HEK293 (cell line): ENCODE data around the gene WDR91.
A peak's percentile ranks its signal among the peaks of the same experiment; 100 is the strongest.

Source experiments
- EGR2 ChIP-seq: fragments of 450-650 bp; formaldehyde crosslinking; IDR thresholded peaks from 2 replicates; pipeline ENCODE4 v1.5.1; 2016; ENCODE audit warnings: low read depth, missing biosample characterization, missing genetic modification characterization
- PBX3 ChIP-seq: sonication (generic); formaldehyde crosslinking; IDR thresholded peaks from 2 replicates; pipeline ENCODE4 v1.8.1; 2022; ENCODE audit warnings: mild to moderate bottlenecking, moderate library complexity, missing genetic modification reagents
- SETDB1 ChIP-seq: IDR thresholded peaks from one replicate; pipeline ENCODE4 v1.6.1; 2017; ENCODE audit warnings: mild to moderate bottlenecking, low read length, moderate library complexity, mixed read lengths; ENCODE audit not compliant: insufficient read length
- SP2 ChIP-seq: fragments of 450-650 bp; formaldehyde crosslinking; IDR thresholded peaks from 2 replicates; pipeline ENCODE4 v1.5.1; 2016; ENCODE audit warnings: missing biosample characterization, missing genetic modification characterization
- SP3 ChIP-seq: fragments of 450-650 bp; formaldehyde crosslinking; IDR thresholded peaks from 2 replicates; pipeline ENCODE4 v1.5.1; 2016; ENCODE audit warnings: missing biosample characterization, missing genetic modification characterization
- ZBTB7A ChIP-seq: fragments of 450-650 bp; formaldehyde crosslinking; IDR thresholded peaks from 2 replicates; pipeline ENCODE4 v1.5.1; 2016; ENCODE audit warnings: low read depth, missing biosample characterization, missing genetic modification characterization
- ZNF292 ChIP-seq: fragments of 450-650 bp; formaldehyde crosslinking; IDR thresholded peaks from 2 replicates; pipeline ENCODE4 v1.5.1; 2016; ENCODE audit warnings: low read depth, missing biosample characterization, missing genetic modification characterization, borderline replicate concordance
- ZNF302 ChIP-seq: fragments of 450-650 bp; formaldehyde crosslinking; IDR thresholded peaks from 2 replicates; pipeline ENCODE4 v1.5.1; 2016; ENCODE audit warnings: missing biosample characterization, missing genetic modification characterization, low read depth
- ZNF530 ChIP-seq: fragments of 450-650 bp; formaldehyde crosslinking; IDR thresholded peaks from 2 replicates; pipeline ENCODE4 v1.5.1; 2016; ENCODE audit warnings: low read depth, missing biosample characterization, missing genetic modification characterization
- ZNF549 ChIP-seq: fragments of 450-650 bp; IDR thresholded peaks from 2 replicates; pipeline ENCODE4 v1.5.1; 2018; ENCODE audit warnings: missing biosample characterization, missing genetic modification characterization, mild to moderate bottlenecking, inconsistent platforms, moderate library complexity
- ZNF658 ChIP-seq: fragments of 450-650 bp; formaldehyde crosslinking; IDR thresholded peaks from 2 replicates; pipeline ENCODE4; 2016; ENCODE audit warnings: missing biosample characterization, missing genetic modification characterization
- TF ChIP-seq, protein P1 (sequence below): fragments of 450-650 bp; formaldehyde crosslinking; IDR thresholded peaks from 2 replicates; pipeline ENCODE4 v1.5.1; 2016; ENCODE audit warnings: missing biosample characterization, missing genetic modification characterization

DNA sequence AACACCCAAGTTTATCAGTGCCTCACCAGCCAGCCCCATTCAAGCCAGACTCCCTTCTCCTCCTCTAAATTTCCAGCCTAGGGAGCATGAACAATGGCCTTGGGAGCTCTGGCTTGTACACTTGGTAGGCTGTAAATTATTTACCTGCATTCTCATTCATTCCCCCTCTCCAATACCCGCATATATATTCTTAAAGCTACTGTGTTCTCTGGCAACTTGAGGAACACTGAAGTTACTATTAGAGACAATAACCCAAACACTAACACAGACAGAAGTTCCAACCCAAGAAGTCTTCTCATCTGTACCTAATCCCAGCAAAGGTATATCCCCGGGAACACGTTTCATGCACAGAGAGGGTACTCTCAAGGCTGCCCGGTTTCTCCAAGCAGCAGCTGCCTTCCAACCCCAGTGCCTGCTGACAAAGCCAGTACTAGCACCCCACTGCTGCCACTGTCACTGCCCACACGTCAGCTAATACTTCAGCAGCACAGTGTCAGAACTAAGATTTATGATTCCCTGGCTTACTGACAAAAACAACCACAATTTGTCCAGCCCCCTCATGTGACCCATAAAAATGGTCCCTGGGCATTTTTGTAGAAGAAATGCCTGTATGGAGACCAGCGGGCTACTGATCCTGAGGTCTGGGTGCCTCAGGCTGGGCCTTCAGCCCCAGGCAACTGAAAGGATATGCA is 3.1 kb downstream of the WDR91 start:
- TF ChIP-seq ZNF292 (no peak), ZNF530 (tag by site-specific recombination) (no peak), EGR2 (tag by site-specific recombination) (0 out of 2 replicates have a peak, but pooled peaks have one; percentile 39), ZBTB7A (no peak), ZNF658 (tag by site-specific recombination) (no peak), SP3 (tag by site-specific recombination) (no peak), ZNF549 (no peak), PBX3 (CRISPR knock-in tag) (no peak), SP2 (peak; percentile 12; the same call in 1 of the 2 replicates), SETDB1 (no peak), ZNF302 (tag by site-specific recombination) (no peak)
- TF ChIP-seq, protein P1, sequence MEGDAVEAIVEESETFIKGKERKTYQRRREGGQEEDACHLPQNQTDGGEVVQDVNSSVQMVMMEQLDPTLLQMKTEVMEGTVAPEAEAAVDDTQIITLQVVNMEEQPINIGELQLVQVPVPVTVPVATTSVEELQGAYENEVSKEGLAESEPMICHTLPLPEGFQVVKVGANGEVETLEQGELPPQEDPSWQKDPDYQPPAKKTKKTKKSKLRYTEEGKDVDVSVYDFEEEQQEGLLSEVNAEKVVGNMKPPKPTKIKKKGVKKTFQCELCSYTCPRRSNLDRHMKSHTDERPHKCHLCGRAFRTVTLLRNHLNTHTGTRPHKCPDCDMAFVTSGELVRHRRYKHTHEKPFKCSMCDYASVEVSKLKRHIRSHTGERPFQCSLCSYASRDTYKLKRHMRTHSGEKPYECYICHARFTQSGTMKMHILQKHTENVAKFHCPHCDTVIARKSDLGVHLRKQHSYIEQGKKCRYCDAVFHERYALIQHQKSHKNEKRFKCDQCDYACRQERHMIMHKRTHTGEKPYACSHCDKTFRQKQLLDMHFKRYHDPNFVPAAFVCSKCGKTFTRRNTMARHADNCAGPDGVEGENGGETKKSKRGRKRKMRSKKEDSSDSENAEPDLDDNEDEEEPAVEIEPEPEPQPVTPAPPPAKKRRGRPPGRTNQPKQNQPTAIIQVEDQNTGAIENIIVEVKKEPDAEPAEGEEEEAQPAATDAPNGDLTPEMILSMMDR (tag by site-specific recombination) = no peak
